Spleen (tissue), 7 donors: ENCODE results near the gene ASAP2.

Experiments used
- POLR2AphosphoS5 ChIP-seq, 3 donors: sonication (generic); formaldehyde crosslinking; IDR thresholded peaks; one replicate each; pipeline ENCODE4 v1.5.1; 2017; ENCODE audit warnings: antibody characterized with exemption in 3 of 3
- TF ChIP-seq, protein P1 (sequence below), 11 experiments: fragments of 200-600 bp in 7 of 11; fragments of 450-650 bp in 4 of 11; sonication (generic) in 4 of 11; IDR thresholded peaks in 8 of 11; conservative IDR thresholded peaks in 3 of 11; 1 replicate in 7 of 11; 2 replicates in 4 of 11; pipeline versions ENCODE4 v1.4.0 to v1.8.0; 2016 to 2021; ENCODE audit warnings: antibody characterized with exemption in 11 of 11, inconsistent platforms in 4 of 11, mild to moderate bottlenecking in 1 of 11
- donor health status: DM: no; HTN: no; CAD: no; lungs with moderate emphysema.
- donor health status: DM: no; HTN: no; CAD: no.
- donor health status: DM: no; HTN: no; CAD: no.

DNA sequence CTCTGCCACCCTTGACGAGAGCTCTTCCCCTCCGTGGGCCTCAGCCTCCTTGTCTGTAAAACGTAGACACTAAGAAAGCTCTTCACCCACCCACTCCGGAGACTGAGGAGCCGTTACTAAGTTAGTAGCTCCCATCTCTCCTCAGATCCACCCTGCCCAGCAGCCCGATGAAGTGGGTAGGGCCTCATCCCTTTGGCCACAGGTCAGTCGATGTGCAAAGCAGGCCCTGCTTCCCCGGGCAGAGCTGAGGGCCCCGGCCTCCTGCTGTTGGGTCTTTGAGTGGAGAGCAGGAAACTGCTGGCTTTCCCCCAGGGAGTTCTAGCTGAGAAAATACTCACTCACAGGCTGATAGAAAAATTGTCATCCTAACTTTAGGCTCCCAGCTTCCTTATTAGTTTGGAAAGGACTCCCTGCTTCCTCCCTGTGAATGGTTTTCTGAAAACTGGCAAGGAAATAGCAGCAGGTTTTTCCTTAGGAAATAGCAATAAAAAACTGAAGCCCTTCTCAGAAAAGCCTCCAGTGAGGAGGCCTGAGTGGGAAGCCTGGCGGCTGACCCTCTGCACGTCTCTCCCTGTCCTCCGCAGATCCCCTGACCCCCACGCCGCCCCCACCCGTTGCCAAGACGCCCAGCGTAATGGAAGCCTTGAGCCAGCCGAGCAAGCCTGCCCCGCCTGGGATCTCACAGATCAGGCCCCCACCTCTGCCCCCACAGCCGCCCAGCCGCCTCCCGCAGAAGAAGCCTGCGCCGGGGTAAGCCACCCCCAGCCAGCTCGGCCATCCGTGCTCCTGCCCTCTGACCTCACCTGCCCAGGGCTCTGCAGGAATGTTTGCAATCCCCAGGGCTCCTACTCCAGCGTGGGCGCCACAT is 186.5 kb downstream of the ASAP2 start:
- no peak for TF ChIP-seq POLR2AphosphoS5 (IDR thresholded peaks at IDR 0.05)
- TF ChIP-seq, protein P1, sequence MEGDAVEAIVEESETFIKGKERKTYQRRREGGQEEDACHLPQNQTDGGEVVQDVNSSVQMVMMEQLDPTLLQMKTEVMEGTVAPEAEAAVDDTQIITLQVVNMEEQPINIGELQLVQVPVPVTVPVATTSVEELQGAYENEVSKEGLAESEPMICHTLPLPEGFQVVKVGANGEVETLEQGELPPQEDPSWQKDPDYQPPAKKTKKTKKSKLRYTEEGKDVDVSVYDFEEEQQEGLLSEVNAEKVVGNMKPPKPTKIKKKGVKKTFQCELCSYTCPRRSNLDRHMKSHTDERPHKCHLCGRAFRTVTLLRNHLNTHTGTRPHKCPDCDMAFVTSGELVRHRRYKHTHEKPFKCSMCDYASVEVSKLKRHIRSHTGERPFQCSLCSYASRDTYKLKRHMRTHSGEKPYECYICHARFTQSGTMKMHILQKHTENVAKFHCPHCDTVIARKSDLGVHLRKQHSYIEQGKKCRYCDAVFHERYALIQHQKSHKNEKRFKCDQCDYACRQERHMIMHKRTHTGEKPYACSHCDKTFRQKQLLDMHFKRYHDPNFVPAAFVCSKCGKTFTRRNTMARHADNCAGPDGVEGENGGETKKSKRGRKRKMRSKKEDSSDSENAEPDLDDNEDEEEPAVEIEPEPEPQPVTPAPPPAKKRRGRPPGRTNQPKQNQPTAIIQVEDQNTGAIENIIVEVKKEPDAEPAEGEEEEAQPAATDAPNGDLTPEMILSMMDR (IDR thresholded peaks at IDR 0.05 in 8 of 11, conservative IDR thresholded peaks at IDR 0.05 in 3 of 11) = no peak
